Transverse colon (tissue), 4 donors: ENCODE data around the gene ITPKB. TPM values are rescaled to one million over a fixed set of nuclear protein-coding genes. Genes with fewer than 3 reads are reported as not detected.
A peak's percentile ranks its signal among the peaks of the same experiment; 100 is the strongest.

Experiments used
- DNase-seq: peaks from one replicate; pipeline ENCODE4 v3.0.0-alpha.2; 2019
- H3K27ac ChIP-seq, 4 donors: fragments of 200-600 bp; sonication (generic); 2 replicates each; pipeline ENCODE4 v1.5.1; 2016 to 2018; ENCODE audit warnings: inconsistent platforms in 4 of 4
- H3K27me3 ChIP-seq: fragments of 200-600 bp; sonication (generic); 2 replicates; pipeline ENCODE4 v1.5.1; 2017; ENCODE audit warnings: inconsistent platforms
- H3K36me3 ChIP-seq, 4 donors: fragments of 200-600 bp; sonication (generic); 2 replicates each; pipeline ENCODE4 v1.5.1; 2017 to 2019; ENCODE audit warnings: inconsistent platforms in 4 of 4
- H3K4me1 ChIP-seq, 4 donors: fragments of 200-600 bp; sonication (generic); 2 replicates each; pipeline ENCODE4 v1.5.1; 2017 to 2020; ENCODE audit warnings: inconsistent platforms in 4 of 4
- H3K4me3 ChIP-seq, 4 donors: fragments of 200-600 bp; sonication (generic); 1 replicate in 1 of 4; 2 replicates in 3 of 4; pipeline versions ENCODE4 v1.5.1 to v1.6.1; 2017 to 2019; ENCODE audit warnings: inconsistent platforms in 4 of 4
- H3K9me3 ChIP-seq, 2 donors: fragments of 200-600 bp; sonication (generic); 2 replicates each; pipeline ENCODE4 v1.5.1; 2017 to 2019; ENCODE audit warnings: inconsistent platforms in 2 of 2
- EP300 ChIP-seq: sonication (generic); formaldehyde crosslinking; IDR thresholded peaks from one replicate; pipeline ENCODE4 v1.6.1; 2017; ENCODE audit warnings: antibody characterized with exemption, low read depth
- POLR2A ChIP-seq: fragments of 450-650 bp; IDR thresholded peaks from one replicate; pipeline ENCODE4 v1.6.1; 2016; ENCODE audit warnings: antibody characterized with exemption, mild to moderate bottlenecking, moderate library complexity
- POLR2AphosphoS5 ChIP-seq, 3 donors: sonication (generic); formaldehyde crosslinking; IDR thresholded peaks; one replicate each; pipeline ENCODE4 v1.6.1; 2016; ENCODE audit warnings: antibody characterized with exemption in 3 of 3
- WGBS, 2 donors: methylation state at CpG; one replicate each; pipeline ENCODE4 v1.1.5; 2018; ENCODE audit warnings: low coverage in 1 of 2; 5-methylcytosine and 5-hydroxymethylcytosine counted together
- in situ Hi-C, 4 donors: fragments of 200-750 bp; cut with MboI; loops; one replicate each; pipeline versions ENCODE4 v1.15.0 to v1.15.1; 2017; ENCODE audit warnings: low sequenced_read_pairs in 3 of 4, low pct_ligation_motif_present in 1 of 4, low pct_unique_long_range_greater_than_20kb in 1 of 4
- intact Hi-C: fragments of 100-400 bp; cut with DNase I; formaldehyde crosslinking; loops from one replicate; pipeline ENCODE4 v1.15.1; 2023; ENCODE audit warnings: low total_unique reads
- total RNA-seq, 4 donors: library from RNA; depleted of rRNA; stranded (reverse); fragments of >200 nt; gene quantifications; one replicate each; pipeline ENCODE4 v1.1.0, GENCODE V29; 2016
- TF ChIP-seq, protein P1 (sequence below), 5 experiments: fragments of 200-600 bp in 3 of 5; fragments of 450-650 bp in 2 of 5; sonication (generic) in 3 of 5; IDR thresholded peaks; 1 replicate in 2 of 5; 2 replicates in 3 of 5; pipeline ENCODE4 v1.5.1; 2016 to 2017; ENCODE audit warnings: antibody characterized with exemption in 5 of 5, inconsistent platforms in 3 of 5, mild to moderate bottlenecking in 2 of 5, moderate library complexity in 1 of 5

Gene ITPKB
- total RNA-seq, 4 donors from 2014 or later = 14.3 to 57.6 (median 23.7) TPM

- DNase-seq = no peak
- peaks cover 0 to 7% (median 0%) of the 10 kb centered on the region in 4 donors for H3K4me1 ChIP-seq
- H3K27me3 ChIP-seq = no peaks in the 10 kb centered on the region
- WGBS, 2 donors = 82 to 93% methylated on average over 5 to 7 of the region's 7 CpGs
- no peaks in the 10 kb centered on the region for H3K9me3 ChIP-seq
- in situ Hi-C loops (no loop called here), intact Hi-C loops (no loop called here)
- H3K27ac ChIP-seq = no peak overlapping the region
- no peak overlapping the region for H3K4me3 ChIP-seq
- TF ChIP-seq, protein P1, sequence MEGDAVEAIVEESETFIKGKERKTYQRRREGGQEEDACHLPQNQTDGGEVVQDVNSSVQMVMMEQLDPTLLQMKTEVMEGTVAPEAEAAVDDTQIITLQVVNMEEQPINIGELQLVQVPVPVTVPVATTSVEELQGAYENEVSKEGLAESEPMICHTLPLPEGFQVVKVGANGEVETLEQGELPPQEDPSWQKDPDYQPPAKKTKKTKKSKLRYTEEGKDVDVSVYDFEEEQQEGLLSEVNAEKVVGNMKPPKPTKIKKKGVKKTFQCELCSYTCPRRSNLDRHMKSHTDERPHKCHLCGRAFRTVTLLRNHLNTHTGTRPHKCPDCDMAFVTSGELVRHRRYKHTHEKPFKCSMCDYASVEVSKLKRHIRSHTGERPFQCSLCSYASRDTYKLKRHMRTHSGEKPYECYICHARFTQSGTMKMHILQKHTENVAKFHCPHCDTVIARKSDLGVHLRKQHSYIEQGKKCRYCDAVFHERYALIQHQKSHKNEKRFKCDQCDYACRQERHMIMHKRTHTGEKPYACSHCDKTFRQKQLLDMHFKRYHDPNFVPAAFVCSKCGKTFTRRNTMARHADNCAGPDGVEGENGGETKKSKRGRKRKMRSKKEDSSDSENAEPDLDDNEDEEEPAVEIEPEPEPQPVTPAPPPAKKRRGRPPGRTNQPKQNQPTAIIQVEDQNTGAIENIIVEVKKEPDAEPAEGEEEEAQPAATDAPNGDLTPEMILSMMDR (IDR thresholded peaks at IDR 0.05) = no peak
- TF ChIP-seq EP300 (no peak), POLR2A (no peak), POLR2AphosphoS5 (IDR thresholded peaks at IDR 0.05) (no peak)
- no peaks in the 10 kb centered on the region for H3K36me3 ChIP-seq
These were observed 148.5 kb downstream of the ITPKB start for GRCh38 chr1:226590614-226591013.

- intact Hi-C loops (no loop called here), in situ Hi-C loops (no loop called here)
- DNase-seq = no peak
- no peak overlapping the region for H3K4me3 ChIP-seq
- H3K9me3 ChIP-seq = no peaks in the 10 kb centered on the region
- WGBS, 2 donors = 69% methylated on average over 11 of the region's 11 CpGs; no CpG with 5 or more reads in 1 of the 2 donors
- no peaks in the 10 kb centered on the region for H3K36me3 ChIP-seq
- no peak for TF ChIP-seq POLR2A
- no peak for TF ChIP-seq POLR2AphosphoS5 (IDR thresholded peaks at IDR 0.05)
- TF ChIP-seq EP300 = no peak
- TF ChIP-seq, protein P1 (IDR thresholded peaks at IDR 0.05) = no peak
- H3K27ac ChIP-seq = peak overlapping the region in 1 of 4 donors; percentile 51
- peaks cover 0 to 7% (median 0%) of the 10 kb centered on the region in 4 donors for H3K4me1 ChIP-seq
- H3K27me3 ChIP-seq = no peaks in the 10 kb centered on the region
These were observed 149.9 kb downstream of the ITPKB start for GRCh38 chr1:226589008-226589733.

- no peak for DNase-seq
- Histone ChIP-seq H3K27ac (peak overlapping the region in 1 of 4 donors; percentile 51), H3K9me3 (no peaks in the 10 kb centered on the region), H3K4me1 (peaks cover 0 to 7% (median 0%) of the 10 kb centered on the region in 4 donors), H3K36me3 (no peaks in the 10 kb centered on the region), H3K27me3 (no peaks in the 10 kb centered on the region), H3K4me3 (no peak overlapping the region)
- intact Hi-C loops (no loop called here), in situ Hi-C loops (no loop called here)
- TF ChIP-seq, protein P1 (IDR thresholded peaks at IDR 0.05) = no peak
- TF ChIP-seq POLR2AphosphoS5 (IDR thresholded peaks at IDR 0.05) (no peak), POLR2A (no peak), EP300 (no peak)
- WGBS, 2 donors = 63 to 90% methylated on average over 1 to 2 of the region's 2 CpGs
These were observed 150.6 kb downstream of the ITPKB start for GRCh38 chr1:226588484-226588883.

DNA sequence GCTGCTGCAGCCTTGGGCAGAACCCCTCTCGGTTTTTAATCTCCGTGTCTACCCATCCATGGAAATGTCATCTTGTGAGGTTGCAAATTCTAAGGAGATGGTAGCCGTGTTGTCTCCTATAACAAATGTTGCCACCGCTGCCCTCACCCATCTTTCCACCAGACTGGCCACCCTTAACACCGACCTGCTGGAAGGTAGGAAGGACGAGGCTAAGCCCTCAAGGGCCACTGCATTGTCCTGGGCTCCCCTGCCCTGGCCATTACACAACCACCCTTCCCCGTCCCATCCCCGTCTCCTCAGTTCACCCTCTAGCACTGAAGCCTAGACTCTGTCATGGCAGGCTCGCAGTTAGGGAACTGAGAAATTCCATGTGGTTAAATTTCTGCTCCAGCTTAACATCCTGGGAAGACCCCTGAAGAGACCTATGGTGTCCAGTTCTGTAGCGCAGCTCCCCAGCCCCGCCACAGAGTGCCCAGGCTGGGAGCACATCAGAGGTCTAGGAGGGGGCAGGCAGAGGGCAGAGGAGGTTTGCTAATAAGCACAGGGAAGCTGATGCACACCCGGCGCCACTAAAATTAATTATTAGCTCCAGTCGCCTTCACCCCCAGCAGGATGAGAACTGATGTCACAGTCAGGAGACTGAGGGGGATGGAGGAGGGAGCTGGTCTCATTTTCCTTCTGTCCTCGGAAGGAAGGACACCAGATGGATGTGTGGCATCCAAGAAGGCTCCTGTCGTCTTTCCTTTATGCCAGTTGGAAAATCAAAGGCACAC lies 152.2 kb downstream of the ITPKB start:
- intact Hi-C loops (no loop called here), in situ Hi-C loops (no loop called here)
- H3K4me3 ChIP-seq = no peak overlapping the region
- no peak overlapping the region for H3K27ac ChIP-seq
- DNase-seq = no peak
- no peak for TF ChIP-seq POLR2A
- TF ChIP-seq EP300 = no peak
- TF ChIP-seq, protein P1 (IDR thresholded peaks at IDR 0.05) = no peak
- 83% methylated on average over 16 of the region's 16 CpGs; no CpG with 5 or more reads in 1 of the 2 donors for WGBS, 2 donors
- H3K36me3 ChIP-seq = no peaks in the 10 kb centered on the region
- peaks cover 0 to 7% (median 0%) of the 10 kb centered on the region in 4 donors for H3K4me1 ChIP-seq
- no peaks in the 10 kb centered on the region for H3K27me3 ChIP-seq
- no peaks in the 10 kb centered on the region for H3K9me3 ChIP-seq
